BJ (cell line): ENCODE data around the gene KDM5C. TPM values are rescaled to one million over a fixed set of nuclear protein-coding genes. Genes with fewer than 3 reads are reported as not detected.

Source experiments
- CTCF ChIA-PET: fragments of 350-600 bp; formaldehyde crosslinking; extraction: SDS; loops from one replicate; lab custom pipeline; 2021; ENCODE audit warnings: antibody characterized with exemption, inconsistent platforms; lab: Yijun Ruan, JAX
- POLR2A ChIA-PET: fragments of 300-600 bp; sonication (Branson Sonifier 250); formaldehyde crosslinking; extraction: SDS; loops from one replicate; lab custom pipeline; 2021; ENCODE audit warnings: antibody characterized with exemption; lab: Charles Lee
- DNase-seq: peaks from one replicate; pipeline ENCODE4 v3.0.0-alpha.2; 2011; ENCODE audit warnings: low read depth
- H3K27me3 ChIP-seq: 2 replicates; pipeline ENCODE4 v1.6.0; 2011; ENCODE audit warnings: low read length; ENCODE audit not compliant: control insufficient read depth, insufficient read depth
- H3K36me3 ChIP-seq: 2 replicates; pipeline ENCODE4 v1.5.1; 2011; ENCODE audit warnings: low read length; ENCODE audit not compliant: control insufficient read depth, insufficient read depth
- H3K4me3 ChIP-seq: 2 replicates; pipeline ENCODE4 v1.5.1; 2011; ENCODE audit warnings: low read depth, mild to moderate bottlenecking, control low read depth, low read length
- CTCF ChIP-seq: IDR thresholded peaks from 2 replicates; pipeline ENCODE4 v1.5.1; 2011; ENCODE audit warnings: low read depth, mild to moderate bottlenecking, control low read depth, inconsistent platforms, low read length, moderate library complexity; ENCODE audit not compliant: insufficient read depth
- polyA plus RNA-seq: library from polyadenylated mRNA; depleted of rRNA; stranded (reverse); fragments of >200 nt; gene quantifications from 2 replicates; pipeline ENCODE4 v1.2.3, GENCODE V29; 2011

The KDM5C gene
- polyA plus RNA-seq, 1 experiment: 67.1 TPM

- POLR2A ChIA-PET: no interaction called here
- DNase-seq: no peak
- CTCF ChIA-PET: interaction anchor here (0.6 to 1.9 kb wide), 2 partner anchors 23 to 172 kb away, joined by 4 to 7 read pairs; no protein-coding TSS in a partner anchor
- H3K4me3 ChIP-seq: no peak overlapping the region
- no peaks in the 10 kb centered on the region for H3K27me3 ChIP-seq
- TF ChIP-seq CTCF: no peak
- no peaks in the 10 kb centered on the region for H3K36me3 ChIP-seq
Measured at GRCh38 chrX:53261355-53261972, 36.5 kb upstream of the KDM5C start.

DNA sequence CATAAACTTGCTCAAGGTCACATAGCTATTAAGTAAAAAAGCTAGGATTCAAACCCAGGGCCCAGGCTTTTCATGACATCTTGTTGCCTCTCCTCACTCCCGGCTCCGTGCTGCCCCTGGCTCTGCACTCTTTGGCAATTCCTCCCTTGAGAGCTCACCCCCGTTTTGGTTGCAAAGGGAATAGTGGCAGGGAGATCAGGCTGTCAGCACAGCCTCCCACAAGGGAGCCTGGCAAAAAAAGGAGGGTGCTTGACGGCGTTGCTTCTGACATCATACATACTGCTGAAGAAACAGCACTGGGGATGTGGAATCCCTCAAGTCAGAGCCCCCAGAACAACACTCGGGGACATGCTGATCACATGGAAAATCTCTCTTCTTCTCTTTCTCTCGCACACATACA is 35.8 kb upstream of the KDM5C start:
- Histone ChIP-seq H3K36me3 (no peaks in the 10 kb centered on the region), H3K27me3 (no peaks in the 10 kb centered on the region), H3K4me3 (no peak overlapping the region)
- no peak for TF ChIP-seq CTCF
- no peak for DNase-seq
- POLR2A ChIA-PET: no interaction called here
- CTCF ChIA-PET: no interaction called here

DNA sequence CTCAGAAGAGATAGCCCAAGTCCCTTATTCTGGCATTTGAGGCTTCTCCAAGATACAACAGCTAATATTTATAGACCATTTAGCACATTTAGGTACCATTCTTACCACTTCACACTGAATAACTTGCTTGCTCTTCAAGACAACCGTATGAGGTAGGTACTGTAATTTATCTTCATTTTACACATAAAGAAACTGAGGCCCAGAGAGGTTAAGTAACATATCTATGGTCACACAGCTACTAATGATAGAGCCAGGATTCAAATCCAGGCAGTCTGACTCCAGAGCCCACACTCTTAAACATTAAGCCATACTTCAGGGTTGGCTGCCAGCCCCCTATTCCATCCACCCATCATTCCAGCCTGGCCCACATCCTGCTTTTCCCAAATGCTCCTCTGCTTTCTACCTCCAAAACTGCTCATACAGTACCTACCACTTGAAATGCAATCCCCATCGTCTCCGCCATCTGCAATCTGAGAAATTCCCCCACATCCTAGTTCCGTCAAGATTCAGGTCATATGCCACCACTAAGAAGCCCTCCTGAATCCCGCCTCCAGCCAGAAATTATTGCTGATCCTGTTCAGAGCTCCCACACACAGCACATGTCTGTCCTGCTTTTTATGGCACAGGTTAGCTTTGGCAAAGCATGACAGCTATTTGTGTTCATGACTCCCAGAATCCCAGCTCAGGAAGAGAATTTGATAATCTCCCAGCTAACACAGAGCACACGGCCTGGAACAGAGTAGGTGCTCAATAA is 32.8 kb upstream of the KDM5C start:
- Histone ChIP-seq H3K27me3 (no peaks in the 10 kb centered on the region), H3K36me3 (peaks cover 5% of the 10 kb centered on the region; the same call in 1 of the 2 replicates), H3K4me3 (no peak overlapping the region)
- no peak for TF ChIP-seq CTCF
- no peak for DNase-seq
- POLR2A ChIA-PET: no interaction called here
- CTCF ChIA-PET: no interaction called here

- Histone ChIP-seq H3K27me3 (no peaks in the 10 kb centered on the region), H3K4me3 (no peak overlapping the region), H3K36me3 (peaks cover 5% of the 10 kb centered on the region; the same call in 1 of the 2 replicates)
- ChIA-PET CTCF (no interaction called here), POLR2A (no interaction called here)
- no peak for DNase-seq
- TF ChIP-seq CTCF: no peak
Measured at GRCh38 chrX:53257166-53257565, 32.2 kb upstream of the KDM5C start.

DNA sequence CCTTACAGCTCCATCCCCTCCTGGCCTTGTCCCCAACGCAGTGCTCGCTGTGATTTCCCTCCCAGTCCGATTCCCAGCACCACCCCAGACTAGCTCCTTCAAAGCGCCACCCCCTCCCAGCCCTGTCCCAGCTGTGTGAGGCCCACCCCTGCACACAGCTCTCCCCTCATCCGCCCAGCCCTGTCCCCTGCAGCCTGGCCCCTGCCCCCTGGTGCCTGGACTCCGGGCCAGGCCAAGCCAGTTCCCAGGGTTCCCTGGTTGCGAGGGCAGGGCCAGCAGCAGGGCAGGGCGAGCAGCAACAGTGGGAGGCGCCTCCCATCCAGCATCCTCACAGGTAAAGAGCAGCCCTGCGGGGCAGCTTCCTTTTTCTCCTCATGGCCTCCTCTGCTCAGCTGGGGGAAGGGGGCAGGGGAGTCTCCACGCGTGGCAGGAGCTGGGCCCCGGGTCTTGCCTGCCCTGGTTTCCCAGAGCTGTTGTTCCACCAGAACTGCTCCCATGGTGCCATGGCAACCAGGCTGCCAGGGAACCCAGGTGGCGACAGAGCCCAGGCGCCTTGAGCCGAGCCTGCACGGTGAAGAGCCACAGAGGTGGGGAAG is 31.5 kb upstream of the KDM5C start:
- no peak for DNase-seq
- no peaks in the 10 kb centered on the region for H3K27me3 ChIP-seq
- TF ChIP-seq CTCF: no peak
- H3K36me3 ChIP-seq: peaks cover 5% of the 10 kb centered on the region; the same call in 1 of the 2 replicates
- ChIA-PET POLR2A (no interaction called here), CTCF (interaction anchor here (0.8 kb wide), 1 partner anchor 28 kb away, joined by 3 read pairs; no protein-coding TSS in a partner anchor)
- H3K4me3 ChIP-seq: no peak overlapping the region
